ENCODE measurements around the gene MRE11.

DNA sequence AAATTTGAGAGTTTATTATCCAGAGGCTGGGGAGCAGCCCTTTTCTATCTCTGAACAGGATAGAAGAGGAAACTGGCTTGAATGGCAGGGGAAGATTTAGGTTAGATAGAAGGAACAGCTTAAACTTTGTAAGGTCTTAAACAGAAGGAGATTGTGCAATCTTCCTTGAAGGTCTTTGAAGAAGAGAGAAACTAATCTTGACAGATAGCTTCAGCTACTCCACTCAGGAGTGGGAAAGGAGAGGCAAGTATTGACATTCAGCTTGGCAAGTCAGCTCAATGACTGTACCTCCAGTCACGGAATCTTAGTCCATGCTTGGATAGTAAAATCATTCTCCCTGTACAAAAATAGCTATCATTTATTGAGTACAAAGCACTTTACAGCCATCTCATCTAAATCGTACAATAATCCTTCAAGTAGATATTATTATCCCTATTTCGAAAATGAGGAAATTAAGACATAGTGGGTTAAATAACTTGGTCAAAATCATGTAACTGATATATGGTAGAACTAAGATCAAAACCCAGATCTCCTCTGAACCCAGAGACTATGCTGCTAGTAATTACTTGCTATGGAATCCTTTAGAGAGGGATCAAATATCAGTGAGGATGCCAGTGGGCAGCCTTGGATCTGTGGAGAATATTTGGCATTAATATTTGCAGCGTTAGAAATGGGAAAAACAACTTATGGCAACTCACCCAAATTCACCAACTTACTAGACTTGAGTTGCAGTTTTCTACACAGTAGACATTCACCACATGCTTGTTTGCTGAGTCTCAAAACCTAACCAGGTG is 33.2 kb upstream of the MRE11 start:
- TF ChIP-seq, protein P1, sequence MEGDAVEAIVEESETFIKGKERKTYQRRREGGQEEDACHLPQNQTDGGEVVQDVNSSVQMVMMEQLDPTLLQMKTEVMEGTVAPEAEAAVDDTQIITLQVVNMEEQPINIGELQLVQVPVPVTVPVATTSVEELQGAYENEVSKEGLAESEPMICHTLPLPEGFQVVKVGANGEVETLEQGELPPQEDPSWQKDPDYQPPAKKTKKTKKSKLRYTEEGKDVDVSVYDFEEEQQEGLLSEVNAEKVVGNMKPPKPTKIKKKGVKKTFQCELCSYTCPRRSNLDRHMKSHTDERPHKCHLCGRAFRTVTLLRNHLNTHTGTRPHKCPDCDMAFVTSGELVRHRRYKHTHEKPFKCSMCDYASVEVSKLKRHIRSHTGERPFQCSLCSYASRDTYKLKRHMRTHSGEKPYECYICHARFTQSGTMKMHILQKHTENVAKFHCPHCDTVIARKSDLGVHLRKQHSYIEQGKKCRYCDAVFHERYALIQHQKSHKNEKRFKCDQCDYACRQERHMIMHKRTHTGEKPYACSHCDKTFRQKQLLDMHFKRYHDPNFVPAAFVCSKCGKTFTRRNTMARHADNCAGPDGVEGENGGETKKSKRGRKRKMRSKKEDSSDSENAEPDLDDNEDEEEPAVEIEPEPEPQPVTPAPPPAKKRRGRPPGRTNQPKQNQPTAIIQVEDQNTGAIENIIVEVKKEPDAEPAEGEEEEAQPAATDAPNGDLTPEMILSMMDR (IDR thresholded peaks at IDR 0.05), result no peak
- TF ChIP-seq EZH2 (IDR thresholded peaks at IDR 0.05; ENCODE audit: borderline replicate concordance, insufficient read depth, low read depth, low read length, poor library complexity, severe bottlenecking), result no peak

Measured in B cell (primary cell).